Measurements from ENCODE around the gene SLC6A17. TPM values are rescaled to one million over a fixed set of nuclear protein-coding genes. Genes with fewer than 3 reads are reported as not detected.

SLC6A17 gene
- total and polyA plus RNA-seq, 7 donors, result under 0.01 to 0.83 (median 0.36) TPM; not detected in 2

DNA sequence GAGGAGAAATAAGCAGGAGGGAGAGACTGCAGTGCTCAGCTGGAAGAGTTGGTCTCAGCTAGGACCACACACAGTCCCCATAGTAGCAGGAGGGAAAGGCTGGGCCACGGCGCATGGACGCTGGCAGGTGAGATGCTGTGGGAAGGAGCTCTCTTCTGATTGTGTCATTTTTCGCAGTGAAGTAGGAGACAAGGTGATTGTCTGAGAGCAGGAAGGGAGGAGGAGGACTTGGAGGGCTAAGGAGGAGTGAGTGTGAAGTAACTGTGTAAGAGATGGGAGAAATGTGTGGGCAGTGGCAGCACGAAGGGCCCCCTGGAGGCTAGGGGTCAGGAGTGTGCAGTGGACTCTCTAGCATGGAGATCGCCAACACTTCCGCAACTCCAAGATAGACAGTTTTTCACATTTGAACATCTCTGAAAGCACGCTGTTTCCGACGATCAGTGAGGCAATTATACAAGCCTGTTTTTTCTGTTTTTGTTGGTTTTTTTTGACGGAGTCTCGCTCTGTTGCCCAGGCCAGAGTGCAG is 33.4 kb downstream of the SLC6A17 start:
- Histone ChIP-seq H3K4me3 (no peak overlapping the region), H3K9me3 (no peaks in the 10 kb centered on the region), H3K36me3 (no peaks in the 10 kb centered on the region), H3K27me3 (no peaks in the 10 kb centered on the region), H3K4me1 (peaks cover 0 to 22% (median 20%) of the 10 kb centered on the region in 4 donors), H3K27ac (no peak overlapping the region)
- WGBS, 2 donors, result 84 to 85% methylated on average over 12 of the region's 12 CpGs
- intact Hi-C loops (cut with DNase I), result no loop called here
- DNase-seq, result no peak
- no peak for TF ChIP-seq EP300 (IDR thresholded peaks at IDR 0.05)
- no peak for TF ChIP-seq POLR2A (IDR thresholded peaks at IDR 0.05)
- TF ChIP-seq POLR2AphosphoS5 (IDR thresholded peaks at IDR 0.05), result no peak
- TF ChIP-seq, protein P1, sequence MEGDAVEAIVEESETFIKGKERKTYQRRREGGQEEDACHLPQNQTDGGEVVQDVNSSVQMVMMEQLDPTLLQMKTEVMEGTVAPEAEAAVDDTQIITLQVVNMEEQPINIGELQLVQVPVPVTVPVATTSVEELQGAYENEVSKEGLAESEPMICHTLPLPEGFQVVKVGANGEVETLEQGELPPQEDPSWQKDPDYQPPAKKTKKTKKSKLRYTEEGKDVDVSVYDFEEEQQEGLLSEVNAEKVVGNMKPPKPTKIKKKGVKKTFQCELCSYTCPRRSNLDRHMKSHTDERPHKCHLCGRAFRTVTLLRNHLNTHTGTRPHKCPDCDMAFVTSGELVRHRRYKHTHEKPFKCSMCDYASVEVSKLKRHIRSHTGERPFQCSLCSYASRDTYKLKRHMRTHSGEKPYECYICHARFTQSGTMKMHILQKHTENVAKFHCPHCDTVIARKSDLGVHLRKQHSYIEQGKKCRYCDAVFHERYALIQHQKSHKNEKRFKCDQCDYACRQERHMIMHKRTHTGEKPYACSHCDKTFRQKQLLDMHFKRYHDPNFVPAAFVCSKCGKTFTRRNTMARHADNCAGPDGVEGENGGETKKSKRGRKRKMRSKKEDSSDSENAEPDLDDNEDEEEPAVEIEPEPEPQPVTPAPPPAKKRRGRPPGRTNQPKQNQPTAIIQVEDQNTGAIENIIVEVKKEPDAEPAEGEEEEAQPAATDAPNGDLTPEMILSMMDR (IDR thresholded peaks at IDR 0.05), result no peak

DNA sequence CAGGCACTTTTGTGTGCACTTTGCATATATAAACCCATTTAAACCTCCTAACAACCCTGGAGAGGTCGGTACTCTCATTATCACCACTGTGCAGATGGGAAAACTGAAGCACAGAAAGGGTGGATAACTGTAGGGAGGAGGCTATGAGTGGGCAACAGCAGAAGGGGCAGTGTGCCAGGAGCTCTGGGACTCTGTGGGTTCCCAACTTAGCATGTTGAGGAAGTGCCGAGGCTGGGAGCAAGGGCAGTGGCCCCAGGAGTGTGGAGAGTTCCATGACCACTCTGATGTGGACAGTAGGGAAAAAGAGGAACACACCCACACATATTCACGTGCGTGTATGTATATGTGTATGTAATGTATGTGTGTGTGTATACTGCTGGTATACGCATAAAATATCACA is 34.2 kb downstream of the SLC6A17 start:
- H3K27me3 ChIP-seq, result no peaks in the 10 kb centered on the region
- no peak for DNase-seq
- no peak overlapping the region for H3K27ac ChIP-seq
- H3K4me3 ChIP-seq, result no peak overlapping the region
- no peaks in the 10 kb centered on the region for H3K36me3 ChIP-seq
- WGBS, 2 donors, result 45 to 62% methylated on average over 5 of the region's 5 CpGs
- TF ChIP-seq EP300 (IDR thresholded peaks at IDR 0.05) (no peak), POLR2A (IDR thresholded peaks at IDR 0.05) (no peak), POLR2AphosphoS5 (IDR thresholded peaks at IDR 0.05) (no peak)
- TF ChIP-seq, protein P1 (IDR thresholded peaks at IDR 0.05), result no peak
- no peaks in the 10 kb centered on the region for H3K9me3 ChIP-seq
- H3K4me1 ChIP-seq, result peaks cover 0 to 24% (median 22%) of the 10 kb centered on the region in 4 donors
- intact Hi-C loops (cut with DNase I), result no loop called here

DNA sequence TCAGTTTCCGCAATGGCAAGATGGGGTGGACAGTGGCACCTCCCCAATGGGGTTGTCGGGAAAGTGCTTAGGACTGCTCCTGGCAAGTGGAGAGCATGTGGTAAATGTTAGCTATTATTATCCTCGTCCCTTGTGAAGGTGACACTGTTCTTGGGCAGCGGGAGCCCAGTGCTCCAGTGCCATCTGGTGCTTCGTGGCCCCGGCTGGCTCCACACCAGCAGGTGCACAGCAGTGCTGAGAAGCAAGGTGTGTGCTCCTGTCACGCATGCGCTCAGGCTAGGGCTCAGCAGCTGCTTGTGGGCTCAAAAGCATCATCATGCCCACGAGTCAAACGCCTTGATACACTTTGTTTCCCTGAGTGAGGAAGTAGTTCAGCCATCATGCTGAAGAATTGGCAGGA is 34.9 kb downstream of the SLC6A17 start:
- H3K27ac ChIP-seq, result no peak overlapping the region
- TF ChIP-seq EP300 (IDR thresholded peaks at IDR 0.05) (no peak), POLR2AphosphoS5 (IDR thresholded peaks at IDR 0.05) (no peak), POLR2A (IDR thresholded peaks at IDR 0.05) (no peak)
- TF ChIP-seq, protein P1 (IDR thresholded peaks at IDR 0.05), result no peak
- no peak overlapping the region for H3K4me3 ChIP-seq
- no peak for DNase-seq
- H3K27me3 ChIP-seq, result no peaks in the 10 kb centered on the region
- WGBS, 2 donors, result 58 to 68% methylated on average over 10 of the region's 10 CpGs
- no peaks in the 10 kb centered on the region for H3K36me3 ChIP-seq
- H3K4me1 ChIP-seq, result peaks cover 0 to 26% (median 23%) of the 10 kb centered on the region in 4 donors
- H3K9me3 ChIP-seq, result no peaks in the 10 kb centered on the region
- intact Hi-C loops (cut with DNase I), result no loop called here

DNA sequence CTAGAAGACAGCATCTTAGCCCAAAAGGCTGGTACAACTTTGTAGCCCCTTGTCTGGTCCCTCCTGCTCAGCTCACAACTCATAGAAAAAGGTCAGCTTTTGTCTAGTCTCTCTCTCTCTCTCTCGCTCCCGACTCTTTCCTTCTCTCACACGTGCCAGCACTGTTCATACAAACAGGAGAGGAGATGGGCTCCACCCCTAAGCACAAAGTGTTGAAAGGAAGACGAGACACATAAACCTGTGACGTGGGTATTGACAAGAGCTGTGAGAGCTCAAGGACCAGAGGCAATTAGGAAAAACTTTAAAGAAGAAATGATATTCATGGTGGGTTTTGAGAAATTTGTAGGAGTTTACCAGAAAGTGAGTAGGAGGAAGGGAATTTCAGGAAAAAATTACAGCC is 36.3 kb downstream of the SLC6A17 start:
- Histone ChIP-seq H3K27ac (peak overlapping the region in 3 of 4 donors; percentile 48 to 81 (median 72)), H3K36me3 (no peaks in the 10 kb centered on the region), H3K27me3 (no peaks in the 10 kb centered on the region), H3K4me3 (no peak overlapping the region), H3K9me3 (no peaks in the 10 kb centered on the region), H3K4me1 (peaks cover 0 to 29% (median 23%) of the 10 kb centered on the region in 4 donors)
- intact Hi-C loops (cut with DNase I), result no loop called here
- WGBS, 2 donors, result 9 to 40% methylated on average over 5 of the region's 5 CpGs
- no peak for TF ChIP-seq POLR2AphosphoS5 (IDR thresholded peaks at IDR 0.05)
- TF ChIP-seq, protein P1 (IDR thresholded peaks at IDR 0.05), result no peak
- TF ChIP-seq EP300 (IDR thresholded peaks at IDR 0.05), result no peak
- no peak for TF ChIP-seq POLR2A (IDR thresholded peaks at IDR 0.05)
- no peak for DNase-seq
